BLaER1 treated with 17β-estradiol and CSF1 and Interleukin-3, amounts not matched to agents 10 nM and 100 nM (cell line): Measurements from ENCODE around the gene GRIN2C.

ENCODE experiments used
- H3K27ac ChIP-seq, 11 experiments: shearing (Covaris generic); formaldehyde crosslinking; 2 replicates each; pipeline ENCODE4 v1.8.1; 2022
- H3K27me3 ChIP-seq, 11 experiments: shearing (Covaris generic); formaldehyde crosslinking; 2 replicates each; pipeline ENCODE4 v1.8.1; 2022
- H3K36me3 ChIP-seq, 11 experiments: shearing (Covaris generic); formaldehyde crosslinking; 2 replicates each; pipeline ENCODE4 v1.8.1; 2022
- H3K4me1 ChIP-seq, 10 experiments: shearing (Covaris generic); formaldehyde crosslinking; 2 replicates each; pipeline ENCODE4 v1.8.1; 2022
- H3K4me2 ChIP-seq, 11 experiments: shearing (Covaris generic); formaldehyde crosslinking; 2 replicates each; pipeline ENCODE4 v1.8.1; 2022
- H3K4me3 ChIP-seq, 10 experiments: shearing (Covaris generic); formaldehyde crosslinking; 2 replicates each; pipeline ENCODE4 v1.8.1; 2022
- H3K9ac ChIP-seq, 11 experiments: shearing (Covaris generic); formaldehyde crosslinking; 2 replicates each; pipeline ENCODE4 v1.8.1; 2022
- H3K9me3 ChIP-seq, 11 experiments: shearing (Covaris generic); formaldehyde crosslinking; replicated peaks in 1 of 11; 2 replicates each; pipeline ENCODE4 v1.8.1; 2022
- H4K20me1 ChIP-seq, 11 experiments: shearing (Covaris generic); formaldehyde crosslinking; 2 replicates each; pipeline ENCODE4 v1.8.1; 2022
- Cebpa-rat ChIP-seq, 11 experiments: shearing (Covaris generic); IDR thresholded peaks; 2 replicates each; pipeline ENCODE4 v1.8.1; 2022

The GRIN2C gene

DNA sequence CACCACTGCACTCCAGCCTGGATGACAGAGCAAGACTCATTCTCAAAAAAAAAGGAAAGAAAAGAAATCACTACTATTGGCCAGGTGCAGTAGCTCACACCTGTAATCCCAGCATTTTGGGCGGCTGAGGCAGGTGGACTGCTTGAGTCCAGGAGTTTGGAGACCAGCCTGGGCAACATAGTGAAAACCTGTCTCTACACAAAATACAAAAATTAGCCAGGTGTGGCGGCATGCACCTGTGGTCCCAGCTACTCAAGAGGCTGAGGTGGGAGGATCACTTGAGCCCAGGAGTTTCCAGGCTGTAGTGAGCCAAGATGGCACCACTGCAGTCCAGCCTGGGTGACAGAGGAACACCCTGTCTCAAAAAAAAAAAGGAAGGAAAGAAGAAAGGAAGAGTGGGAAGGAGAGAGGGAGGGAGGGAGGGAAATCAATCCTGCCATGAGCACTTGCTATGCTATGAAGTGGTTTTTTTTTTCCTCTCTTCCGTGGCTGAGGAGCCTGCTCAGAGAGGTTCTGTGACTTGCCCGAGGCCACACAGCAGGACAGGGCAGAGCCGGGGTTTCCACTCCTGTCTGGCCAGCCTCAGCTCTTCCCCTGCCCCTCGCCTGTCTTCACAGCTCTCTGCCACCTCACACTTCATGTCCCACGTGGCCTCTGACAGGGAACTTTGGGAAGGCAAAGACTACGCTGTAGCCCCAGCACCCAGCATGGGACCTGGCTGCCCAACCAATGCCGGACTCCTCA is 10.9 kb downstream of the GRIN2C start:
- no peak for TF ChIP-seq Cebpa-rat (IDR thresholded peaks at IDR 0.05)
- H3K27ac ChIP-seq, result no peak overlapping the region
- H3K36me3 ChIP-seq, result no peaks in the 10 kb centered on the region
- peaks cover 0 to 53% (median 0%) of the 10 kb centered on the region in 11 experiments; a peak in 8 of 22 replicates for H4K20me1 ChIP-seq
- no peak overlapping the region for H3K9ac ChIP-seq
- no peaks in the 10 kb centered on the region for H3K9me3 ChIP-seq
- H3K4me1 ChIP-seq, result peaks cover 0 to 13% (median 5%) of the 10 kb centered on the region in 10 experiments; a peak in 6 of 20 replicates
- no peak overlapping the region for H3K4me2 ChIP-seq
- H3K4me3 ChIP-seq, result no peak overlapping the region
- peaks cover 29 to 42% (median 35%) of the 10 kb centered on the region in 11 experiments for H3K27me3 ChIP-seq

DNA sequence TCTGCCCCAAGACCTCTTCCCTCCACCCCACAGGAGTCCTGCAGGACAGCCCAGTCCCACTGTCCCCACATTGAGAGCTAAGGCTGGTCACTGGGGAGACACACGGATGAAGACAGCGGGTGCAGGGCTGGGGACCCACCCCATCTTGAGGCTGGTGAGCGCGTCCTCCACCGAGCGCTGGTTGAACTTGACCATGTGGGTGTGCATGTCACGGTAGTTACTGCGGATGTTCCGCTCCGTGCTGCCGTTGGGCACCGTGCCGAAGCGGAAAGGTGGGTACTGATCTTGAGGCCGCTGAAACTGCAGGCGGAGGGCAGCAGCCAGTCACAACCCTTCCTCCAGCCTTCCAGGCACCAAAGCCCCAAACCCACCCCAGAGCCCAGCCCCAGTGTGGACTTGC is 13.1 kb downstream of the GRIN2C start:
- Histone ChIP-seq H4K20me1 (peaks cover 0 to 66% (median 13%) of the 10 kb centered on the region in 11 experiments; a peak in 18 of 22 replicates), H3K9ac (no peak overlapping the region), H3K4me2 (no peak overlapping the region), H3K4me3 (no peak overlapping the region), H3K36me3 (no peaks in the 10 kb centered on the region), H3K27ac (no peak overlapping the region), H3K27me3 (peaks cover 24 to 41% (median 33%) of the 10 kb centered on the region in 11 experiments), H3K9me3 (no peaks in the 10 kb centered on the region), H3K4me1 (peaks cover 13 to 21% (median 17%) of the 10 kb centered on the region in 10 experiments)
- no peak for TF ChIP-seq Cebpa-rat (IDR thresholded peaks at IDR 0.05)

- peaks cover 0 to 11% (median 8%) of the 10 kb centered on the region in 11 experiments; a peak in 10 of 22 replicates for H3K36me3 ChIP-seq
- TF ChIP-seq Cebpa-rat (IDR thresholded peaks at IDR 0.05), result no peak
- H3K4me1 ChIP-seq, result peaks cover 46 to 55% (median 50%) of the 10 kb centered on the region in 10 experiments
- no peak overlapping the region for H3K4me3 ChIP-seq
- H4K20me1 ChIP-seq, result peaks cover 0 to 78% (median 37%) of the 10 kb centered on the region in 11 experiments; a peak in 18 of 22 replicates
- no peak overlapping the region for H3K4me2 ChIP-seq
- H3K27me3 ChIP-seq, result peaks cover 17 to 29% (median 23%) of the 10 kb centered on the region in 11 experiments
- no peak overlapping the region for H3K27ac ChIP-seq
- no peaks in the 10 kb centered on the region for H3K9me3 ChIP-seq
- H3K9ac ChIP-seq, result no peak overlapping the region
These were observed 16.4 kb downstream of the GRIN2C start for GRCh38 chr17:74843352-74843627.

- TF ChIP-seq Cebpa-rat (IDR thresholded peaks at IDR 0.05), result no peak
- peaks cover 46 to 60% (median 55%) of the 10 kb centered on the region in 10 experiments for H3K4me1 ChIP-seq
- H3K9me3 ChIP-seq, result no peaks in the 10 kb centered on the region
- H4K20me1 ChIP-seq, result peaks cover 0 to 78% (median 42%) of the 10 kb centered on the region in 11 experiments; a peak in 19 of 22 replicates
- peaks cover 17 to 29% (median 23%) of the 10 kb centered on the region in 11 experiments for H3K27me3 ChIP-seq
- H3K9ac ChIP-seq, result 0 out of 22 replicates have a peak overlapping the region, but pooled peaks of 2 of the 11 experiments have one; percentile 5 to 8
- no peak overlapping the region for H3K27ac ChIP-seq
- peak overlapping the region in 5 of 10 experiments; percentile 2 to 47 (median 24); a peak in 5 of 20 replicates for H3K4me3 ChIP-seq
- H3K36me3 ChIP-seq, result peaks cover 0 to 17% (median 12%) of the 10 kb centered on the region in 11 experiments; a peak in 12 of 22 replicates
- peak overlapping the region; percentile 90 to 97 (median 94) for H3K4me2 ChIP-seq
These were observed 16.9 kb downstream of the GRIN2C start for GRCh38 chr17:74842599-74843351.

- no peak overlapping the region for H3K27ac ChIP-seq
- peak overlapping the region; percentile 90 to 97 (median 94) for H3K4me2 ChIP-seq
- H3K4me3 ChIP-seq, result peak overlapping the region in 3 of 10 experiments; percentile 2 to 47 (median 36); a peak in 4 of 20 replicates
- H4K20me1 ChIP-seq, result peaks cover 0 to 79% (median 48%) of the 10 kb centered on the region in 11 experiments; a peak in 19 of 22 replicates
- TF ChIP-seq Cebpa-rat (IDR thresholded peaks at IDR 0.05), result no peak
- H3K9ac ChIP-seq, result peak overlapping the region in 1 of 11 experiments; percentile 0; a peak in 1 of 22 replicates
- peaks cover 46 to 66% (median 61%) of the 10 kb centered on the region in 10 experiments for H3K4me1 ChIP-seq
- peaks cover 17 to 29% (median 23%) of the 10 kb centered on the region in 11 experiments for H3K27me3 ChIP-seq
- H3K9me3 ChIP-seq, result no peaks in the 10 kb centered on the region
- peaks cover 0 to 23% (median 18%) of the 10 kb centered on the region in 11 experiments; a peak in 13 of 22 replicates for H3K36me3 ChIP-seq
These were observed 17.5 kb downstream of the GRIN2C start for GRCh38 chr17:74842146-74842598.

DNA sequence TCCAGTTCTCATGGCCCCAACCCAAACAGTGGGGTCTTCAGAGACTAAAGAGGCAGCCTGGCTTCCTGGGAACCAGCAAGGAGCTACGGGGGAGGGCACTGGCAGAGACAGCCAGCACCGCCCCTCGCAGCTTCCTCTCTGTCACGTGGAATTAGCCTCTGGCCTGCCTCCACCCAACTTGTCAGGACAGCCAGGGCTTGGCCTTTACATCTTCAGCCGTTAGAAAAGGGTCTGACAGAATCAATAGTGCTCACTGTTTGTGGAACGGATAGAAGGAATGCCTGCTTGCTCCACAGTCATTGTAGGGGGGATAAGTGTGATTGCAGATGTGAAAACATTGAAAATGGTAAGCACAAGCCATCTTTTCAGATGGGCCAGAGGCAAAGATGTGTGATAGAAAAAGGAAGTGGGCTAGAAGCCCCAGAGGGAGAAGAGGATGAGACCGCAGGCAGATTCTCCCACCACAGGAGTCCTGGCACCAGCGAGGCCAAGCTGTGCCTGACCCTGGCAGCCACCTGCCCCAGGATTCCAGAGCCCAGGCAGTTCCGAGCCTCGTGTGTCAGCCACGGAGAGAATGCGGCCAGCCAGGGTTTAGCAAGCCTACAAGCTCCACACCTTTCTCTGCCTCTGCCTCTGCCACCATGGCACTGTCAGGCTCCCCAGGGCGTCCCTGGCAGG is 18.6 kb downstream of the GRIN2C start:
- H3K9ac ChIP-seq, result peak overlapping the region in 9 of 11 experiments; percentile 8 to 54 (median 39); a peak in 14 of 22 replicates
- peak overlapping the region; percentile 13 to 65 (median 43); a peak in 20 of 22 replicates for H3K27ac ChIP-seq
- peaks cover 17 to 29% (median 23%) of the 10 kb centered on the region in 11 experiments for H3K27me3 ChIP-seq
- peak overlapping the region; percentile 90 to 97 (median 94) for H3K4me2 ChIP-seq
- H3K36me3 ChIP-seq, result peaks cover 0 to 33% (median 28%) of the 10 kb centered on the region in 11 experiments; a peak in 18 of 22 replicates
- peak overlapping the region in 7 of 10 experiments; percentile 17 to 36 (median 25); a peak in 9 of 20 replicates for H3K4me3 ChIP-seq
- no peaks in the 10 kb centered on the region for H3K9me3 ChIP-seq
- peaks cover 0 to 88% (median 59%) of the 10 kb centered on the region in 11 experiments; a peak in 20 of 22 replicates for H4K20me1 ChIP-seq
- no peak for TF ChIP-seq Cebpa-rat (IDR thresholded peaks at IDR 0.05)
- H3K4me1 ChIP-seq, result peaks cover 46 to 76% (median 72%) of the 10 kb centered on the region in 10 experiments

GRCh38 chr17:74839990-74840852 is 19.5 kb downstream of the GRIN2C start:
- Histone ChIP-seq H4K20me1 (peaks cover 6 to 94% (median 66%) of the 10 kb centered on the region in 11 experiments; a peak in 20 of 22 replicates), H3K27ac (peak overlapping the region; percentile 13 to 65 (median 43); a peak in 17 of 22 replicates), H3K4me2 (peak overlapping the region; percentile 90 to 97 (median 94)), H3K4me3 (peak overlapping the region in 7 of 10 experiments; percentile 17 to 36 (median 25); a peak in 9 of 20 replicates), H3K4me1 (peaks cover 49 to 85% (median 80%) of the 10 kb centered on the region in 10 experiments), H3K9me3 (no peaks in the 10 kb centered on the region), H3K36me3 (peaks cover 0 to 42% (median 37%) of the 10 kb centered on the region in 11 experiments; a peak in 18 of 22 replicates), H3K9ac (peak overlapping the region in 9 of 11 experiments; percentile 6 to 48 (median 28); a peak in 15 of 22 replicates), H3K27me3 (peaks cover 17 to 29% (median 23%) of the 10 kb centered on the region in 11 experiments)
- no peak for TF ChIP-seq Cebpa-rat (IDR thresholded peaks at IDR 0.05)
